Measurements from ENCODE around the gene B9D2. TPM values are rescaled to one million over a fixed set of nuclear protein-coding genes. Genes with fewer than 3 reads are reported as not detected.
A peak's percentile ranks its signal among the peaks of the same experiment; 100 is the strongest.

The B9D2 gene
- total and polyA plus RNA-seq, 3 donors from 2014 or later = 6.7 to 14.6 (median 13.5) TPM

GRCh38 chr19:41399091-41399490 is 35.1 kb upstream of the B9D2 start:
- DNase-seq = no peak
- intact Hi-C loops (cut with DNase I; ENCODE audit: low total_unique reads) = no loop called here
- Histone ChIP-seq H3K4me3 (no peak overlapping the region), H3K27ac (no peak overlapping the region), H3K9me3 (no peaks in the 10 kb centered on the region), H3K4me1 (peaks cover 17% of the 10 kb centered on the region), H3K27me3 (no peaks in the 10 kb centered on the region), H3K36me3 (ENCODE audit: low read depth, missing control alignments) (no peaks in the 10 kb centered on the region)
- TF ChIP-seq CTCF (IDR thresholded peaks at IDR 0.05) = no peak
- TF ChIP-seq POLR2A (IDR thresholded peaks at IDR 0.05) = no peak
- WGBS, 2 donors = 51 to 69% methylated on average over 3 of the region's 3 CpGs

GRCh38 chr19:41398598-41398997 is 34.6 kb upstream of the B9D2 start:
- WGBS, 2 donors = 15 to 23% methylated on average over 3 of the region's 3 CpGs
- peak overlapping the region in 1 of 2 donors; percentile 80 for H3K27ac ChIP-seq
- intact Hi-C loops (cut with DNase I; ENCODE audit: low total_unique reads) = no loop called here

GRCh38 chr19:41398050-41398418 is 34.1 kb upstream of the B9D2 start:
- 0 to 1% methylated on average over 5 of the region's 5 CpGs for WGBS, 2 donors
- intact Hi-C loops (cut with DNase I; ENCODE audit: low total_unique reads) = no loop called here

More at GRCh38 chr19:41398598-41398997, 34.6 kb upstream of the B9D2 start:
- Histone ChIP-seq H3K4me1 (peaks cover 17% of the 10 kb centered on the region), H3K4me3 (peak overlapping the region; percentile 93 to 98), H3K9me3 (no peaks in the 10 kb centered on the region), H3K27me3 (no peaks in the 10 kb centered on the region), H3K36me3 (ENCODE audit: low read depth, missing control alignments) (no peaks in the 10 kb centered on the region)
- no peak for DNase-seq
- no peak for TF ChIP-seq CTCF (IDR thresholded peaks at IDR 0.05)

GRCh38 chr19:41397086-41398049 is 33.4 kb upstream of the B9D2 start, which contains the start of the genes BCKDHA and EXOSC5:
Gene BCKDHA (plus strand): TSS chr19:41397818. CDS start chr19:41397828, 10 bp downstream.
Gene EXOSC5 (minus strand): TSS chr19:41397359. CDS start chr19:41397328, 31 bp downstream.
- peak; percentile 100 for DNase-seq
- Histone ChIP-seq H3K27me3 (no peaks in the 10 kb centered on the region), H3K4me3 (peak within 1 kb of the TSS; percentile 93 to 98), H3K36me3 (ENCODE audit: low read depth, missing control alignments) (no peaks in the 10 kb centered on the region), H3K9me3 (no peaks in the 10 kb centered on the region), H3K4me1 (peaks cover 17% of the 10 kb centered on the region), H3K27ac (peak within 1 kb of the TSS; percentile 80 to 92)
- WGBS, 2 donors = 0% methylated on average over 15 to 49 of the region's 50 CpGs
- intact Hi-C loops (cut with DNase I; ENCODE audit: low total_unique reads) = no loop called here
- TF ChIP-seq CTCF (IDR thresholded peaks at IDR 0.05) = peak in 1 of 3 experiments; percentile 7
- TF ChIP-seq POLR2A (IDR thresholded peaks at IDR 0.05) = no peak

More at GRCh38 chr19:41398050-41398418, 34.1 kb upstream of the B9D2 start:
- no peaks in the 10 kb centered on the region for H3K9me3 ChIP-seq
- DNase-seq = no peak
- TF ChIP-seq CTCF (IDR thresholded peaks at IDR 0.05) (no peak), POLR2A (IDR thresholded peaks at IDR 0.05) (no peak)
- H3K27ac ChIP-seq = peak overlapping the region; percentile 80 to 92
- no peaks in the 10 kb centered on the region for H3K36me3 ChIP-seq (ENCODE audit: low read depth, missing control alignments)
- peak overlapping the region; percentile 93 to 98 for H3K4me3 ChIP-seq
- peaks cover 17% of the 10 kb centered on the region for H3K4me1 ChIP-seq
- H3K27me3 ChIP-seq = no peaks in the 10 kb centered on the region

Measured in testis (tissue), 3 donors.